ENCODE measurements around the gene LCN10.

Gene LCN10

DNA sequence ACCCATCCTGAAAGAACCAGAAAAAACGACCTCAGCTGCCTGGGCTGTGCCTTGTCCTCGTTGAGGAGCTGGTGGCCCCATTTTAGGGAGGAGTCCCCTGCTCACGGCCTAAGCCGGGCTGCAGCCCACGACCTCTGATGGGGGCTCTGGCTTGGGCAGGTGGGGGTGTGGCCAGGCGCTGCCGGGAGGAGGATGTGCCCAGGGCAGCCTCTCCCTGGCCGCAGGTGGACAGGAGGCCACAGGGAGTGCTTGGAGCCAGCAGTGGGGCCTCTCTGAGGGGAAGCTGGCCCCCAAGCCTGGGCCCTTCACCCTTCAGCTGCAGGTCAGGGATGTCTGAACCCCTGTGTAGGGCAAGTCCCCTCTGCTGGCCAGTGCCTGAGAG lies 27.9 kb downstream of the LCN10 start:
- no peaks in the 10 kb centered on the region for H3F3A ChIP-seq (ENCODE audit: insufficient read depth, low read length)
- no peak overlapping the region for H3K4me3 ChIP-seq (ENCODE audit: low read depth, low read length, poor library complexity, severe bottlenecking)
- no peak overlapping the region for H3K9ac ChIP-seq (ENCODE audit: low read length)
- H2AFZ ChIP-seq (ENCODE audit: low read length) = no peak overlapping the region
- peaks cover 18% of the 10 kb centered on the region; the same call in 1 of the 2 replicates for H3K27me3 ChIP-seq (ENCODE audit: insufficient read depth, low read length)
- no peaks in the 10 kb centered on the region for H3K9me3 ChIP-seq (ENCODE audit: low read length)
- no peaks in the 10 kb centered on the region for H3K4me1 ChIP-seq (ENCODE audit: insufficient read depth, low read length, severe bottlenecking)
- no peaks in the 10 kb centered on the region for H3K79me2 ChIP-seq (ENCODE audit: insufficient read depth, low read length)
- H3K9me2 ChIP-seq (ENCODE audit: low read depth, low read length) = no peaks in the 10 kb centered on the region
- no peaks in the 10 kb centered on the region for H3K36me3 ChIP-seq (ENCODE audit: insufficient read depth, low read length)
- no peak overlapping the region for H3K4me2 ChIP-seq (ENCODE audit: low read length)
- H4K20me1 ChIP-seq (ENCODE audit: insufficient read depth, low read length) = no peaks in the 10 kb centered on the region
- TF ChIP-seq, protein P1, sequence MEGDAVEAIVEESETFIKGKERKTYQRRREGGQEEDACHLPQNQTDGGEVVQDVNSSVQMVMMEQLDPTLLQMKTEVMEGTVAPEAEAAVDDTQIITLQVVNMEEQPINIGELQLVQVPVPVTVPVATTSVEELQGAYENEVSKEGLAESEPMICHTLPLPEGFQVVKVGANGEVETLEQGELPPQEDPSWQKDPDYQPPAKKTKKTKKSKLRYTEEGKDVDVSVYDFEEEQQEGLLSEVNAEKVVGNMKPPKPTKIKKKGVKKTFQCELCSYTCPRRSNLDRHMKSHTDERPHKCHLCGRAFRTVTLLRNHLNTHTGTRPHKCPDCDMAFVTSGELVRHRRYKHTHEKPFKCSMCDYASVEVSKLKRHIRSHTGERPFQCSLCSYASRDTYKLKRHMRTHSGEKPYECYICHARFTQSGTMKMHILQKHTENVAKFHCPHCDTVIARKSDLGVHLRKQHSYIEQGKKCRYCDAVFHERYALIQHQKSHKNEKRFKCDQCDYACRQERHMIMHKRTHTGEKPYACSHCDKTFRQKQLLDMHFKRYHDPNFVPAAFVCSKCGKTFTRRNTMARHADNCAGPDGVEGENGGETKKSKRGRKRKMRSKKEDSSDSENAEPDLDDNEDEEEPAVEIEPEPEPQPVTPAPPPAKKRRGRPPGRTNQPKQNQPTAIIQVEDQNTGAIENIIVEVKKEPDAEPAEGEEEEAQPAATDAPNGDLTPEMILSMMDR (IDR thresholded peaks at IDR 0.05; ENCODE audit: low read length) = no peak
- TF ChIP-seq EZH2 (IDR thresholded peaks at IDR 0.05; ENCODE audit: borderline replicate concordance, low read length) = no peak
- H3K27ac ChIP-seq (ENCODE audit: low read depth, low read length, poor library complexity, severe bottlenecking) = no peak overlapping the region

DNA sequence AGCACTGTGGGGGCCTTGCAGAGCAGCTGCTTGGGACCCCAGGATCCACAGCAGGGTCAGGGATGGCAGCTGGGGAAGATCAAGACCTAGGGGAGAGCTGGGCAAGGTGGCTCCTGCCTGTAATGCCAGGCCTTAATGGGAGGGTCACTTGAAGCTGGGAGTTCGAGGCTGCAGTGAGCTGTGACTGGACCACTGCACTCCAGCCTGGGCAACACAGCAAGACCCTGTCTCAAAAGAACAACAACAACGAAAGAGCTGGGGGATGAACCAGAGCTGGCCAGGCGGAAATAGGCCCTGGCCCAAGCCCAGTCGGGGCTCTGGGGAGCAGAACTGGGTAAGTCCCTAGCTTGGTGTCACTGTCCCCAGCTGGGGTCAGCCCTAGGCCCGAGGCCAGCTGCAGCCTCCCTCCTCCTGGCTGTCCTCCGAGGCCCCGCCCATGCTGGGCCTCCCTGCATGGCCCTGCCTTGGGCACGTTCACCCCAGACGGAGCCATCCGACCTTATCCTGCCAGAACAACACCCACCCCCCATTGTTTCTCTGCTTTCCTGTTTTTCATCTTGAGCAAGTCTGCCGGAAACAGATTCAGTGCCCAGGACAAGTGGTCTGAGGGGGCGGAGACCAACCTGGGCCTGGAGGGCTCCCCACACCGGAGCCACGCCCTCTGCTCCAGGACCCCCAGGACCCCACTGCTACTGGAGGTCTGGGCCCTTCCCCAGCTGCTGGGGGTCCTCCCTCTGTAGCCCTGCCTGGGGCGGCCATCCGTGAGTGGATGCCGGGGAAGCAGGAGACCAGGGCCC lies 28.4 kb downstream of the LCN10 start:
- no peaks in the 10 kb centered on the region for H3K36me3 ChIP-seq (ENCODE audit: insufficient read depth, low read length)
- H4K20me1 ChIP-seq (ENCODE audit: insufficient read depth, low read length) = no peaks in the 10 kb centered on the region
- peaks cover 18% of the 10 kb centered on the region; the same call in 1 of the 2 replicates for H3K27me3 ChIP-seq (ENCODE audit: insufficient read depth, low read length)
- H3K4me3 ChIP-seq (ENCODE audit: low read depth, low read length, poor library complexity, severe bottlenecking) = no peak overlapping the region
- no peaks in the 10 kb centered on the region for H3K79me2 ChIP-seq (ENCODE audit: insufficient read depth, low read length)
- no peaks in the 10 kb centered on the region for H3F3A ChIP-seq (ENCODE audit: insufficient read depth, low read length)
- H3K4me1 ChIP-seq (ENCODE audit: insufficient read depth, low read length, severe bottlenecking) = no peaks in the 10 kb centered on the region
- H3K9me3 ChIP-seq (ENCODE audit: low read length) = no peaks in the 10 kb centered on the region
- no peak overlapping the region for H3K9ac ChIP-seq (ENCODE audit: low read length)
- no peak overlapping the region for H3K4me2 ChIP-seq (ENCODE audit: low read length)
- TF ChIP-seq, protein P1 (IDR thresholded peaks at IDR 0.05; ENCODE audit: low read length) = no peak
- no peak for TF ChIP-seq EZH2 (IDR thresholded peaks at IDR 0.05; ENCODE audit: borderline replicate concordance, low read length)
- H2AFZ ChIP-seq (ENCODE audit: low read length) = no peak overlapping the region
- H3K9me2 ChIP-seq (ENCODE audit: low read depth, low read length) = no peaks in the 10 kb centered on the region
- H3K27ac ChIP-seq (ENCODE audit: low read depth, low read length, poor library complexity, severe bottlenecking) = no peak overlapping the region

DNA sequence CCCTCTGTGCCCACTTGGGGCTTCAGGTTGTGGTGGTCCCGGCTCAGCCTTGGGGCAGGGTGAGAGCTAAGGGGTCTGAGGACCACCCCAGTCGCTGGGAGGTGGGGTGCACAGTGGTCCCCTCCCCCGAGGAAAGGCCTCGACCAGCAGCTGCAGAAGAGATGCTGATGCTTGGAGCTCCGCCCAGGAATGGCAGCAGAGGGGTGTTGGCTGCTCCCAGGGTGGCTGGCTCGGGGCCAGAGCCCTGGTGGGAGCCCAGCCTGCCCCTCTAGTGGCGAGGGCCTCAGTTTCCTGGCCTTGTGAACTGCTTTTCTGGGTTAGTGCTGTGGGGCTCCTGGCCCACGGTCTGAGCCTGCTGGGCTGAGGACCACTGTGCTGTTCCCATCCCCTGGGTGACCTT lies 29.2 kb downstream of the LCN10 start:
- peaks cover 16% of the 10 kb centered on the region; the same call in 1 of the 2 replicates for H3K27me3 ChIP-seq (ENCODE audit: insufficient read depth, low read length)
- no peak overlapping the region for H2AFZ ChIP-seq (ENCODE audit: low read length)
- H3K36me3 ChIP-seq (ENCODE audit: insufficient read depth, low read length) = no peaks in the 10 kb centered on the region
- no peaks in the 10 kb centered on the region for H4K20me1 ChIP-seq (ENCODE audit: insufficient read depth, low read length)
- H3K9ac ChIP-seq (ENCODE audit: low read length) = no peak overlapping the region; the same call in 1 of the 2 replicates
- no peak for TF ChIP-seq EZH2 (IDR thresholded peaks at IDR 0.05; ENCODE audit: borderline replicate concordance, low read length)
- TF ChIP-seq, protein P1 (IDR thresholded peaks at IDR 0.05; ENCODE audit: low read length) = no peak
- H3F3A ChIP-seq (ENCODE audit: insufficient read depth, low read length) = no peaks in the 10 kb centered on the region
- H3K4me3 ChIP-seq (ENCODE audit: low read depth, low read length, poor library complexity, severe bottlenecking) = peak overlapping the region; percentile 48
- H3K9me2 ChIP-seq (ENCODE audit: low read depth, low read length) = no peaks in the 10 kb centered on the region
- peak overlapping the region; percentile 48; the same call in 1 of the 2 replicates for H3K4me2 ChIP-seq (ENCODE audit: low read length)
- no peaks in the 10 kb centered on the region for H3K79me2 ChIP-seq (ENCODE audit: insufficient read depth, low read length)
- no peaks in the 10 kb centered on the region for H3K9me3 ChIP-seq (ENCODE audit: low read length)
- no peaks in the 10 kb centered on the region for H3K4me1 ChIP-seq (ENCODE audit: insufficient read depth, low read length, severe bottlenecking)
- H3K27ac ChIP-seq (ENCODE audit: low read depth, low read length, poor library complexity, severe bottlenecking) = no peak overlapping the region
